ENCODE results near the gene ZNF639.

The ZNF639 gene

GRCh38 chr3:179318876-179319275 is 4.0 kb upstream of the ZNF639 start:
- DNase-seq (ENCODE audit: low spot score), result no peak

- DNase-seq (ENCODE audit: low spot score), result peak; percentile 64
These were observed 1.1 kb upstream of the ZNF639 start for GRCh38 chr3:179321668-179322285.

DNA sequence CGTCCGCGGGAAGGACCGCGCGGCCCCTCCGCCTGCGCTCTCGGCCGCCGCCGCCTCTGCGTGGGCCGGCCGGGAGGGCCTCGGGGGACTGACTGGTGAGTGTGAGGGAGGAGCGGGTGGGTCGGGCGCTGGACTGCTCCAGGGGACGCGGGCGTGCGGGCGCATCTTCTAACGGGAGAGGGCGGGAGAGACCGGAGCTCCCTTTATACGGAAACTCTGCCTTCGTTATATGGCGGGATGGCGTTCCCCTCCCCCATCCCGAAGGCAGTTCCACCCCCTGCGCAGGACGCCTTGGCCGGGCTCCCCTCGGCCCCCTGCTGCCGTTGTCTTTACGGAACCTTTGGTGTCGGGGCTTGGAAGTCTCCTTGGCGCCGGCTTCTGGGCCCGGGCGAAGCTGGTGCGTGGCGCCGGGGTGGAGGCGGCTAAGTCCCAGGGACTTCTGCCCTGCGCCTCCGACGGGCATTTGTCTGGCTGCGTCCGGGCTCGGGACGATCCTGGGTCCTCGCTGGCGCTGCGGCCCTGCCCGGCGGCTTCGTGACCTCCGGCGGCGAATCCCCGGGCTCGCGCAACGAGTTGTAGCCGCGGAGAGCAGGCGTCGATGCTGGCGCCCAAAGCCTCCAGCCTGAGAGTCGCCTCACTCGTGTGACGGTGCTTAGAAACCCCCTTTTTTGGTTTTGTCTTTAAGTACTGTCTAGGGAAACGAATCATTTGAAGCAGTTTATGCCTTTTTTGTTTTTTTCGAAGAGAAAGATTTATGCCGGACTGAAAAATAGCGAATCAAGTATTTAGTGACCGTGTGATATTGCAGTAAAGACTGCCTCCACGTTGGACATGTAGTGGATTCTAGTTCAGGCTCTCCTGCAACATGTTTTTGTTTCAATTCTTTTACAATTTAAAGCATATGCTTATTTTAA is 623 bp downstream of the ZNF639 start:
- DNase-seq (ENCODE audit: low spot score), result peak; percentile 76

GRCh38 chr3:179324270-179324754 is 1.5 kb downstream of the ZNF639 start:
- DNase-seq (ENCODE audit: low spot score), result peak; percentile 81

DNA sequence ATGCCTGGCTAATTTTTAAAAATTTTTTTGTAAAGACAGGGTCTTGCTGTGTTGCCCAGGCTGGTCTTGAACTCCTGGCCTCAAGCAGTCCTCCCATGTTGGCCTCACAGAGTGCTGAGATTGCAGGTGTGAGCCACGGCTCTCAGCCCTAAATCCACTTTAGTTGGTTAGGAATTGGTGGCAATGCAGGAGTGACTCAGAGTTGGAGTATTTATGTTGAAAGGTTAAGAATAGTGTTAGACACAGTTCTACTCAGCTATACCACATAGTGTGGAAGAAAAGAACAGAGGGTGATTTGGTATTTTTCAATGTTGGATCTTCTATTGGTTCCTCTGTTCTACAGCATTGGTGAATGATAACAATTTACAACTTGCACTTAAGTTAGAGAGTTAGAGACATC is 7.6 kb downstream of the ZNF639 start:
- DNase-seq (ENCODE audit: low spot score), result no peak

- no peak for DNase-seq (ENCODE audit: low spot score)
These were observed 9.4 kb downstream of the ZNF639 start for GRCh38 chr3:179332240-179332639.

GRCh38 chr3:179333084-179333483 is 10.3 kb downstream of the ZNF639 start:
- no peak for DNase-seq (ENCODE audit: low spot score)

GRCh38 chr3:179336345-179336929 is 13.6 kb downstream of the ZNF639 start:
- DNase-seq (ENCODE audit: low spot score), result no peak

GRCh38 chr3:179347345-179348194 is 24.7 kb downstream of the ZNF639 start, which contains the start of gene MFN1:
Gene MFN1, plus strand, starts transcription at chr3:179347709. Its CDS starts 1,143 bp downstream, at chr3:179348852.
- DNase-seq (ENCODE audit: low spot score), result peak; percentile 95

GRCh38 chr3:179348325-179349013 is 25.6 kb downstream of the ZNF639 start:
- peak; percentile 44 for DNase-seq (ENCODE audit: low spot score)

DNA sequence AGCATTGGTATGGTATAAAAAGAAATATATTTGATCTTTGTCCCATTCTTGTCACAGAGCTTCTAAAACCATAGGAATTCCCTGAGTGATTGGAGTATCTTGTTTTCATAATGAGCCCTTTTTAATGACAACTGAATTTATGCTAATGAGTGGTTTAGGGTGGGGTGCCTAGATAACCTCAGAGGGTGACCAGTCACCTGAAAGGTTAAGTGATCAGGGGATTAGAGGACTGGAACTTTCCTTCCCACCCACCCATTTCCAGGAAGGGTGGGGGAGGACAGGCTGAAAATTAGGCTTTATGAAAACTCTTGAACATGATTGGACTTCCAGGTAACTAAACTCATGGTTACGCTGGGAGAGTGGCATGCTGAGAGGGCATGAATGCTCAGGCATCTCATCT is 33.2 kb downstream of the ZNF639 start:
- no peak for DNase-seq (ENCODE audit: low spot score)

GRCh38 chr3:179363332-179363731 is 40.5 kb downstream of the ZNF639 start:
- no peak for DNase-seq (ENCODE audit: low spot score)

DNA sequence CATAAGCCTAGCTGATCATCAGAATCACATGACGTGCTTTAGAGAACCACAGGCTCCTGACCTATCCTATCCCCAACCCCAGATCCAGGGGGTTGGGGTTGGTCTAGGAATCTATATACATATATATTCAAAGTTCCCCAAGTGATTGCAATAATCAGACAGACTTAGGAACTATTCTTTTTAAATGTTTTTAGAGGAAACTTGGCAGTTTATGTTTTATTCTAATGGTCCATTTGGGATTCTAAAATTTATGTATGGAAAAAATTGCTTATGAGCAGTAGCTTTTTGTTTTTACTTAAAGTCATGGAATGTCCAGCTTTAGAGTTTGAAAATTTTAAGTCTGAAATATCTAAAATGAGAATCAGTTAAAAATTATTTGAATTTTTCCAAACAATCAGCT is 46.8 kb downstream of the ZNF639 start:
- no peak for DNase-seq (ENCODE audit: low spot score)

GRCh38 chr3:179373938-179374337 is 51.1 kb downstream of the ZNF639 start:
- peak; percentile 7 for DNase-seq (ENCODE audit: low spot score)

DNA sequence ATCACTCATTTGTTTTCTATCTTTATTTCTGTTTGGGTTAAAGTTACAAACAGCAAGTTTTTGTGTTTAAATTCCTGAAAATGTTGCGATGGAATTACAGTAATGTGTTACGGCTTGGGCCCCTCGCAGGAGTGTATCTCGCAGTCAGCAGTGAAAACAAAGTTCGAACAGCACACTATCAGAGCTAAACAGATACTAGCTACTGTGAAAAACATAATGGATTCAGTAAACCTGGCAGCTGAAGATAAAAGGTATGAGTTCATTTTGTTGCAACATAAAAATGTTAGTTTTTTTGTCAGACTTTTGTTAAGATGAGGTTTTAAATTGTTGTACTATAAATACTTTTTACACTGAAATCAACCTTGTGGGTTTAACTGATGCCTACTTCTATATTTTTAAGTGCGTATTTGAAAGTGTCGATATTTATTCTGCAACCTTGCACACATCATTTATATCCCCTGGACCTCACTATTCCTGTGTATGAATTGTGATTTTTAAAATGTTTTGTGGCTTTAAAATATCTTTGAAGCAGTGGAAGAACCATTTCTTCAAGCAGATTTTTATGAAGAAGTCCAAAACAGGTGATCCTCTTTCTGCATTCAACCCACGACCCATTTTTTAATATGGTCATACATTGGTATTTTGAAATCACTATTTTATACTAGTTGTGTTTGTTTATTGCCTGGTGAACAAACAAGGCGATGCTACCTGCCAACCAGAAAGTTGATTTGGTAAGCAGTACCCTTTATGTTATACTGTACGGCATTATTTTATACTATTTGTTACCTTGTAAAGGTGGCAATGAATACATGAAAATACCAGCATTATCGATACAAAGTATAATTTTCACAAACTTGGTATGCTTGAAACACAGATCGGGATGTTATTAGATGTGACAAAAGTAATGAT is 52.5 kb downstream of the ZNF639 start:
- no peak for DNase-seq (ENCODE audit: low spot score)

- no peak for DNase-seq (ENCODE audit: low spot score)
These were observed 53.6 kb downstream of the ZNF639 start for GRCh38 chr3:179376474-179376873.

Measured in RKO (cell line).